Subcutaneous abdominal adipose tissue (tissue), 5 donors: ENCODE data around the gene GPR62.
A peak's percentile ranks its signal among the peaks of the same experiment; 100 is the strongest.

Source experiments
- H3K27ac ChIP-seq: one replicate; pipeline ENCODE4 v1.7.0; 2013; ENCODE audit warnings: low read depth, mild to moderate bottlenecking, inconsistent platforms, low read length, moderate library complexity
- H3K27me3 ChIP-seq, 5 donors: one replicate each; pipeline ENCODE4 v1.7.0; 2013; ENCODE audit warnings: low read length in 5 of 5, inconsistent platforms in 1 of 5; ENCODE audit not compliant: control insufficient read depth in 5 of 5, insufficient read depth in 4 of 5
- H3K36me3 ChIP-seq, 5 donors: one replicate each; pipeline ENCODE4 v1.7.0; 2013; ENCODE audit warnings: low read length in 5 of 5; ENCODE audit not compliant: control insufficient read depth in 5 of 5, insufficient read depth in 5 of 5
- H3K4me1 ChIP-seq, 5 donors: one replicate each; pipeline ENCODE4 v1.7.0; 2013; ENCODE audit warnings: low read length in 5 of 5, mild to moderate bottlenecking in 3 of 5, moderate library complexity in 1 of 5; ENCODE audit not compliant: control insufficient read depth in 5 of 5, insufficient read depth in 5 of 5
- H3K4me3 ChIP-seq, 5 donors: one replicate each; pipeline ENCODE4 v1.7.0; 2013; ENCODE audit warnings: low read length in 5 of 5, low read depth in 1 of 5
- H3K9ac ChIP-seq, 5 donors: one replicate each; pipeline ENCODE4 v1.7.0; 2013; ENCODE audit warnings: low read length in 5 of 5, mild to moderate bottlenecking in 4 of 5, moderate library complexity in 3 of 5
- H3K9me3 ChIP-seq, 5 donors: one replicate each; pipeline ENCODE4 v1.7.0; 2013; ENCODE audit warnings: low read length in 5 of 5; ENCODE audit not compliant: control insufficient read depth in 5 of 5
- donor health status: healthy.
- donor health status: healthy.
- donor health status: healthy.
- donor health status: healthy.
- donor health status: healthy.

The GPR62 gene

DNA sequence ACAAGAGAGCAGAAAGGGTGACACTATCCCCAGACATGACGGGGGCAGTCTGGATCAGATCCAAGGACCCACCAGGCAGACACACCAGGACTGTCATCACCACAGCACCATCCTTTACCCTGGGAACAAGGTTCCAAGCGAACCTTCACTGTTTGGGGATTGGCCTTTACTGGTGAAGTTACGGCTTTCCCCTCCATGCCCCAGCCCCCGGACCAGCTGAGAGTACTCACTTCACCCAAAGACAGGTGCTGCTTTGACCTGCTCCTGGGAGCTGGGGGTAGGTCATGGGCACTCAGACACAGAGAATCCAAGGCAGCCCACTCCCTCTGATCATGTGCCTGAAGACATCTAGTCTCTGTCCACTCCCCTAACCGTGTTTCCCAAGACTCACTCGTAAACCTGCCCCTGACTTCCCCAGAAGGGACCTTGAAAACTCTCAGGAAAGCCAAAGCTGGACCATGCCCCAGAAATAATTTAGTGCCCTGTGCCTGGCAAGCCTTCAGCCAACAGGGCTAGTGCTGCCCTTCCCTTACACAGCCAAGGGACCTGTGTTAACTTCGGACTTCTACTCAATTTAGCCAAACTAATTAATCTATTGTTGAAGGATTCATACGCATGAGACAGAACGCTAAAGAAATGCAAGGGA, 16.3 kb upstream of the GPR62 start:
- Histone ChIP-seq H3K9me3 (no peaks in the 10 kb centered on the region), H3K4me1 (peaks cover 4 to 44% (median 31%) of the 10 kb centered on the region in 5 donors), H3K27me3 (no peaks in the 10 kb centered on the region), H3K27ac (no peak overlapping the region), H3K4me3 (no peak overlapping the region), H3K9ac (peak overlapping the region in 1 of 5 donors; percentile 11), H3K36me3 (peaks cover 0 to 51% (median 48%) of the 10 kb centered on the region in 5 donors)

DNA sequence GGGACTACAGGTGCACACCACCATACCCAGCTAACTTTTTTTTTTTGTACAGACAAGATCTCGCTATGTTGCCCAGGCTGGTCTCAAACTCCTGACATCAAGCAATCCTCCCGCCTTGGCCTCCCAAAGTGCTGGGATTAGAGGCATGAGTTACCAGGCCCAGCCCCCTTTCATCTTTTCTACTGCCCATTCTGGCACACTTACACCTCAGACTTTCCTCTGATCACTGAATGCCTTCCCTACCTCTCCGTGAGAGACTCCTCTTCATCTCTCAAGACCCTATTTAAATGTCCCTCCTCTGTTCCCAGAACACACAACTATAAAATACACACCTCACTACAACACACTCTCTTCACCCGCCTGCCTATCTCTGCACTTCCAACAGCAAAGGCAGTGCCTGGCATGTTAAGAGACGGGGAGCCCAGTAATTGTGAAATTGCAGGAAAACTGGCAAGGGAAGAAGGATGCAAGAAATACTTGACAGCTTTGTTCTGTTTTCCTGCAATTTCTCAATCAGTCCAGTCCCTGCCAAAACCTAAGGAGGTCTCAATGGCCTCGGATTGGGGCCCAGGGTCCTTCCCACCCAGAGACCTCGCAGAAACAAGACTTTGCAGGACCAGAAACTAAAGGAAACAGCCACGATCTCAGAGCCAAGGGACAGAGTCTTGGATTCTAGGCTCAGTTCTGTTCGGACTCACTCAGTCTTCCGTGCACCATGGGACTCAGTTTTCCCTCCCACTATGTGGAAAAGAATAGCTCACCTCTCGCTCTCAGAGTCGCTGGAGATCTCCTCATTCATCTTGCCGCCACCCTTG, 14.3 kb upstream of the GPR62 start:
- Histone ChIP-seq H3K27ac (peak overlapping the region; percentile 62), H3K4me3 (peak overlapping the region; percentile 68 to 79 (median 73)), H3K36me3 (peaks cover 0 to 45% (median 38%) of the 10 kb centered on the region in 5 donors)

DNA sequence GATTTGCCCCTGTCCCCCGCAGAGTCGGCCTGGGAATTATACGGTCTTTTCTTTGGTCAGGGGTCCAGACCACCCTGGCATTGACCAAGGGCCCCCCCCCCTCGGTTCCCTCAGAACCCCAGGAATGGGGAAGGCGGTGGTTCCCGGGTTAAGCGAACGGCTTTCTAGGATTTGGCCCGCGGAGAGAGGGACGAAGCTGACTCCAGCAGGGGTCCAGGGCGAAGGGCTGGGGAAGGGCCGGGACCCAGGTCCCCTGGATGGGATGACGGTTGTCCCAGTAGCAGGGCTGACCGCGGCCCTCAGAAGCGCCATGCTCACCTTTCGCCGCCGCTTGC, 13.8 kb upstream of the GPR62 start:
- H3K36me3 ChIP-seq, result peaks cover 0 to 45% (median 37%) of the 10 kb centered on the region in 5 donors
- H3K4me3 ChIP-seq, result peak overlapping the region; percentile 68 to 79 (median 73)
- no peaks in the 10 kb centered on the region for H3K9me3 ChIP-seq
- H3K27ac ChIP-seq, result peak overlapping the region; percentile 62
- peaks cover 4 to 44% (median 31%) of the 10 kb centered on the region in 5 donors for H3K4me1 ChIP-seq
- no peaks in the 10 kb centered on the region for H3K27me3 ChIP-seq
- H3K9ac ChIP-seq, result peak overlapping the region in 4 of 5 donors; percentile 76 to 82 (median 80)

More for the DNA sequence above, 14.3 kb upstream of the GPR62 start:
- Histone ChIP-seq H3K9ac (peak overlapping the region in 4 of 5 donors; percentile 76 to 82 (median 80)), H3K9me3 (no peaks in the 10 kb centered on the region), H3K4me1 (peaks cover 4 to 44% (median 31%) of the 10 kb centered on the region in 5 donors), H3K27me3 (no peaks in the 10 kb centered on the region)

DNA sequence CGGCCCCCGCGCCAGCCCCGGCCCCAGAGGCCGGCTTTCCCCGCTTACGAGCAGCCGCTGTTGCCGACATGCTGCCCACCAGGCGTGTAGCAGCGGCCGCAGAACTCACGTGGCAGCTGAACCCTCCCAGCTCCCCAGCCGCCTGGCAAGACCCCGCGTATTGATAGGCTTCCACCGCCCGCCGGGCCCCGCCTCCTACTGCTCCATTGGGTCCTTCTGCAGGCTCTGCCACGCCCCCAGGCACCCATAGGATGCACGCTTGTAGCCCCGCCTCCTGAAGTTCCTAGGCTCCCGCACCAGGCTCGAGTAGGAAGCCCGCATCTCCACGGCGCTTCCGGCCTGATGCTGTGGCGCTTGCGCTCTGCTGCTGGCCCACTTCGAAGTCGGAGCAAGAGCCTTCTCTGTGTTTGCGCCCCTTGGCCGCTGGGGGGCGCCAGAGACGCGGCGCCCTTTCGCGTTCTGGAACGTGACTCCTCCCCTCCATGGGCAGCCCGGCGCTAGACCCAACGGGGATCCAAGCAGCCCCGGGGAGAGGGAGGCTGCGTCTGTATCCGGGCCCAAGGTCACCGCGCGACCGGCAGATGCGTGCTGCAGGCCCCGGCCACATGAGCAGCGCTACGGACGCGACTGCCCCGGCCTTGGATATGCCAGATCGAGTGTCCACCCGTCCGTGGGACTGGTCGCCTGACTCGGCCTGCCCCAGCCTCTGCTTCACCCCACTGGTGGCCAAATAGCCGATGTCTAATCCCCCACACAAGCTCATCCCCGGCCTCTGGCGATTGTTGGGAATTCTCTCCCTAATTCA, 13.2 kb upstream of the GPR62 start, which contains the start of the genes PARP3 and RRP9:
Gene PARP3 (plus strand): TSS at position 566 of the 805 bp plus-strand sequence. CDS start 993 bp downstream, outside the sequence.
Gene RRP9 (minus strand): TSS at position 107 of the 805 bp plus-strand sequence. CDS start 37 bp downstream, at position 70.
- peaks cover 4 to 44% (median 31%) of the 10 kb centered on the region in 5 donors for H3K4me1 ChIP-seq
- peak within 1 kb of the TSS; percentile 86 to 90 (median 87) for H3K9ac ChIP-seq
- no peaks in the 10 kb centered on the region for H3K27me3 ChIP-seq
- H3K27ac ChIP-seq, result peak within 1 kb of the TSS; percentile 95
- peaks cover 0 to 45% (median 31%) of the 10 kb centered on the region in 5 donors for H3K36me3 ChIP-seq
- no peaks in the 10 kb centered on the region for H3K9me3 ChIP-seq
- peak within 1 kb of the TSS; percentile 70 to 79 (median 73) for H3K4me3 ChIP-seq

DNA sequence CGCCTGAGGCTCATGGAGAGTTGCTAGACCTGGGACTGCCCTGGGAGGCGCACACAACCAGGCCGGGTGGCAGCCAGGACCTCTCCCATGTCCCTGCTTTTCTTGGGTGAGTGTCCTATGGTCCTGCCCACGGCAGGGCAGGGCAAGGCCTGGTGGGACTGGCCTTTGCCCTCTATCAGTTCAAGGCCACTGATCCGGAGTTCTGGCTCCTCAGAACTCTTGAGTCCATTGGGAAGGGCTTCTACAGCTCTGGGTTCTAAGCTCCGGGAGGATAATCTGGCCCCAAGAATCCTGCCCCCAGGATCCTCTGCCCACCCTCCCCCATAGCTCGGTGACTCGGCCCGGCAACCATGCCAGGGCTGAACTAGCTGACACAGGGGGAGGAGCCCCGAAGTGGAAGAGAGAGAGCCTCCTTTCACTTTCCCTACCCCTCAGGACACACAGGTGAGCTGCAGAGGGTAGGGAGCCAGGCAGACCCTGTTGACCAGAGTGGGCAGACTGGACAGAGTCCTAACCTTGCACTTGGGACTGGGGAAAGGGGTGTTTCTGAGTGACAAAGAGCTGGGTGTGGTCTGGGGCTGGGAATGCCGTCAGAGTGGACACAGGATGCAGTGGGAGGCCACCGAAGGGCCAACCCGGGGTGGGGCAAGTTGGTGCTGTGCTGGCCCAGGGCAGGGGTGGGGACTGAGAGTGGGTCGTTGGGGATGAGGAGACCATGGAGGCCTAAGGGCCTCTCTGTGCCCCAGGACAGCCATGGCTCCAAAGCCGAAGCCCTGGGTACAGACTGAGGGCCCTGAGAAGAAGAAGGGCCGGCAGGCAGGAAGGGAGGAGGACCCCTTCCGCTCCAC, 12.4 kb upstream of the GPR62 start:
- peaks cover 0 to 42% (median 28%) of the 10 kb centered on the region in 5 donors for H3K36me3 ChIP-seq
- peak overlapping the region; percentile 67 to 73 (median 71) for H3K4me3 ChIP-seq

DNA sequence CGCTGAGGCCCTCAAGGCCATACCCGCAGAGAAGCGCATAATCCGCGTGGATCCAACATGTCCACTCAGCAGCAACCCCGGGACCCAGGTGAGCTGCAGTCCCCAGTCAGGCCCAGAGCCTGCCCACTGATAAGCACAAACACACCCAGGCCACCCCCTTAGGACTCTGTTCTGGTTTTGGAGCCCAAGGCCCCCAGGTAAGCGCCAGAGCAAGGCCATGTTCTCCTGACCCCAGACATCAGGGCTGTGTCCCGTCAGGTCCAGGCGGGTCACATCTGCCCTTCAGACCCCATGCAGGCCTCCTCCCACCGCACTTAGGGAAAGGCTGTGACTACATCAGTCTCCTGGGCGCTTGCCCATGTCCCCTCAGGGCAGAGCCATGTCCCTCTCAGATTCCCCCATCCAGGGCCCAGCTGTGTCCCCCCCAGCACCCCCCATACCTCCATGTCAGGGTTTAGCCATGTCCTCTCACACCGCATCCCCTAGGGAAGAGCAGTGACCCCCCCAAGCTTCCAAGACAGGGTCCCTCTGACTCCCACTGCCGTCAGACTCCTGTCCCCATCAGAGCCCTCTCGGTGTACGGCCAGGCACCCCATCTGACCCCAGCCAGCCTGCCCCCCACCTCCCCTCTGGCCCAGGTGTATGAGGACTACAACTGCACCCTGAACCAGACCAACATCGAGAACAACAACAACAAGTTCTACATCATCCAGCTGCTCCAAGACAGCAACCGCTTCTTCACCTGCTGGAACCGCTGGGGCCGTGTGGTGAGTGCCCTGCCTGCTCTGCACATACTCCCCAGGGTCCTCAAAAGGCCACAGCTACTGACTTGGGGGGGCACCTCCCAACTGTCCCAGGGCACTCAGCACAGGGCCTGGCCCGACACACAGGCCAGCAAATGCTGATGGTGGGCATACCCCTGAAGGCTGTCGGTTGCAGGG, 11.5 kb upstream of the GPR62 start:
- H3K4me3 ChIP-seq, result peak overlapping the region in 3 of 5 donors; percentile 67 to 72 (median 70)
- H3K9me3 ChIP-seq, result no peaks in the 10 kb centered on the region
- H3K4me1 ChIP-seq, result peaks cover 4 to 42% (median 31%) of the 10 kb centered on the region in 5 donors
- H3K36me3 ChIP-seq, result peaks cover 0 to 43% (median 25%) of the 10 kb centered on the region in 5 donors
- no peaks in the 10 kb centered on the region for H3K27me3 ChIP-seq
- peak overlapping the region in 4 of 5 donors; percentile 86 to 90 (median 88) for H3K9ac ChIP-seq
- H3K27ac ChIP-seq, result peak overlapping the region; percentile 95

More for the DNA sequence above, 12.4 kb upstream of the GPR62 start:
- no peaks in the 10 kb centered on the region for H3K27me3 ChIP-seq
- no peaks in the 10 kb centered on the region for H3K9me3 ChIP-seq
- H3K9ac ChIP-seq, result peak overlapping the region; percentile 86 to 90 (median 87)
- H3K27ac ChIP-seq, result peak overlapping the region; percentile 95
- H3K4me1 ChIP-seq, result peaks cover 4 to 44% (median 31%) of the 10 kb centered on the region in 5 donors

DNA sequence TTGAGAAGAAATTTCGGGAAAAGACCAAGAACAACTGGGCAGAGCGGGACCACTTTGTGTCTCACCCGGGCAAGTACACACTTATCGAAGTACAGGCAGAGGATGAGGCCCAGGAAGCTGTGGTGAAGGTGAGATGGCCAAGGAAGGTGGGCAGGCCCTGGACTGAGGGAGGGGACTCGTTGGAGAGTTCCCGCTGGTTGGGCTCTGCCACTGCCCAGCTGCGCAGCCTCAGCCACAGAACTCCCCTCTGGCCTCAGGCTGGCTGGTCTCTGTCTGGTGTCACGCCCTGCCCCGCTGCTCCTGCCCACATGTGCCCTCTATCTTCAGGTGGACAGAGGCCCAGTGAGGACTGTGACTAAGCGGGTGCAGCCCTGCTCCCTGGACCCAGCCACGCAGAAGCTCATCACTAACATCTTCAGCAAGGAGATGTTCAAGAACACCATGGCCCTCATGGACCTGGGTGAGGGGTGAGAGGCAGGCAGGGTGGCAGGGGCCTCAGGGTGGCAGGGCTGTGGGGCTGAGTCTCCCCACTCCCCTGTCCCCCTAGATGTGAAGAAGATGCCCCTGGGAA, 10.6 kb upstream of the GPR62 start:
- no peak overlapping the region for H3K4me3 ChIP-seq
- H3K36me3 ChIP-seq, result peaks cover 0 to 47% (median 30%) of the 10 kb centered on the region in 5 donors
- no peak overlapping the region for H3K27ac ChIP-seq
- no peaks in the 10 kb centered on the region for H3K9me3 ChIP-seq
- H3K27me3 ChIP-seq, result no peaks in the 10 kb centered on the region
- peaks cover 4 to 35% (median 31%) of the 10 kb centered on the region in 5 donors for H3K4me1 ChIP-seq
- peak overlapping the region in 1 of 5 donors; percentile 3 for H3K9ac ChIP-seq
